HepG2 (cell line): Measurements from ENCODE around the gene DCAF4L1. TPM values are rescaled to one million over a fixed set of nuclear protein-coding genes. Genes with fewer than 3 reads are reported as not detected.

Experiments used
- DNMT1 ChIP-seq: sonication (generic); formaldehyde crosslinking; IDR thresholded peaks from 2 replicates; pipeline ENCODE4 v1.5.1; 2020; ENCODE audit warnings: mild to moderate bottlenecking, missing genetic modification reagents
- DR1 ChIP-seq: sonication (generic); formaldehyde crosslinking; IDR thresholded peaks from 2 replicates; pipeline ENCODE4 v1.8.0; 2021; ENCODE audit warnings: mild to moderate bottlenecking, missing genetic modification reagents, inconsistent platforms
- ELF3 ChIP-seq: IDR thresholded peaks from 2 replicates; pipeline ENCODE4 v1.6.1; 2016; ENCODE audit warnings: missing genetic modification reagents, missing compliant biosample characterization
- HNF1A ChIP-seq, 2 experiments: sonication (generic) in 1 of 2; formaldehyde crosslinking in 1 of 2; IDR thresholded peaks; 2 replicates each; pipeline versions ENCODE4 v1.4.0 to v1.6.1; 2016 to 2020; ENCODE audit warnings: borderline replicate concordance in 1 of 2, low read depth in 1 of 2, mild to moderate bottlenecking in 1 of 2, missing genetic modification reagents in 1 of 2
- KDM5B ChIP-seq: sonication (generic); formaldehyde crosslinking; IDR thresholded peaks from 2 replicates; pipeline ENCODE4 v1.4.0; 2020; ENCODE audit warnings: missing genetic modification reagents, mild to moderate bottlenecking, borderline replicate concordance
- MAF1 ChIP-seq: sonication (generic); formaldehyde crosslinking; IDR thresholded peaks from 2 replicates; pipeline ENCODE4 v1.5.0; 2020; ENCODE audit warnings: missing genetic modification reagents, borderline replicate concordance
- RARG ChIP-seq: sonication (generic); formaldehyde crosslinking; IDR thresholded peaks from 2 replicates; pipeline ENCODE4 v1.4.0; 2020; ENCODE audit warnings: low read depth, mild to moderate bottlenecking, missing genetic modification reagents
- ZFX ChIP-seq: sonication (generic); formaldehyde crosslinking; IDR thresholded peaks from 2 replicates; pipeline ENCODE4 v1.4.0; 2020; ENCODE audit warnings: mild to moderate bottlenecking, low read depth, missing genetic modification reagents, moderate library complexity
- ZNF142 ChIP-seq: sonication (generic); formaldehyde crosslinking; IDR thresholded peaks from 2 replicates; pipeline ENCODE4 v1.4.0; 2020; ENCODE audit warnings: missing genetic modification reagents
- ZNF501 ChIP-seq: sonication (generic); formaldehyde crosslinking; IDR thresholded peaks from 2 replicates; pipeline ENCODE4 v1.5.1; 2020; ENCODE audit warnings: mild to moderate bottlenecking, moderate library complexity, missing genetic modification reagents
- ZNF512B ChIP-seq: sonication (generic); formaldehyde crosslinking; IDR thresholded peaks from 2 replicates; pipeline ENCODE4 v1.5.1; 2020; ENCODE audit warnings: missing genetic modification reagents, mild to moderate bottlenecking, borderline replicate concordance
- ZNF841 ChIP-seq: sonication (generic); formaldehyde crosslinking; IDR thresholded peaks from 2 replicates; pipeline ENCODE4 v1.8.1; 2023; ENCODE audit warnings: missing genetic modification reagents, borderline replicate concordance
- ZSCAN20 ChIP-seq: sonication (generic); formaldehyde crosslinking; IDR thresholded peaks from 2 replicates; pipeline ENCODE4 v1.4.0; 2020; ENCODE audit warnings: missing genetic modification reagents, mild to moderate bottlenecking, borderline replicate concordance
- ZSCAN25 ChIP-seq: sonication (generic); formaldehyde crosslinking; IDR thresholded peaks from 2 replicates; pipeline ENCODE4 v1.8.0; 2022; ENCODE audit warnings: mild to moderate bottlenecking, missing genetic modification reagents
- polyA plus RNA-seq, 8 experiments: library from polyadenylated mRNA; depleted of rRNA in 3 of 8; stranded (reverse) in 7 of 8; unstranded in 1 of 8; fragments of >200 nt; fragmentation: Illumina TruSeq in 4 of 8; extraction: Trizol in 4 of 8; gene quantifications; 2 replicates each; pipeline versions ENCODE4 v1.2.1 to v1.2.3, GENCODE V29; 2011 to 2016; ENCODE audit warnings: low read depth in 4 of 8, missing spikeins in 1 of 8, mixed read lengths in 1 of 8; ENCODE audit not compliant: insufficient read depth in 1 of 8
- total RNA-seq, 5 experiments: library from RNA; depleted of rRNA; stranded (reverse); fragments of >200 nt; fragmentation: Illumina TruSeq; extraction: Trizol; gene quantifications; 2 replicates each; pipeline ENCODE4 v1.2.3, GENCODE V29; 2016; ENCODE audit warnings: low read depth in 1 of 5

DCAF4L1 gene
- total and polyA plus RNA-seq, 2 of the 13 experiments (the other 11 are each of a cell fraction or from before 2014, with no cell fraction given): 0.05 to 0.09 TPM

GRCh38 chr4:41934901-41935651 is 46.5 kb upstream of the DCAF4L1 start, which contains the start of gene TMEM33 (continued):
- TF ChIP-seq HNF1A (IDR thresholded peaks at IDR 0.05; ENCODE audit: low read depth) (no peak), HNF1A (CRISPR knock-in tag; IDR thresholded peaks at IDR 0.05; ENCODE audit: borderline replicate concordance) (peak; percentile 36; the same call in 1 of the 2 replicates), DNMT1 (0 out of 2 replicates have a peak, but pooled peaks have one; percentile 69), DR1 (peak; percentile 43; the same call in 1 of the 2 replicates), ZFX (CRISPR knock-in tag) (peak; percentile 75), ELF3 (peak; percentile 79; the same call in 1 of the 2 replicates), RARG (0 out of 2 replicates have a peak, but pooled peaks have one; percentile 46), MAF1 (0 out of 2 replicates have a peak, but pooled peaks have one; percentile 51), ZNF841 (CRISPR knock-in tag) (no peak), ZSCAN20 (CRISPR knock-in tag) (no peak; the same call in 1 of the 2 replicates), ZNF142 (CRISPR knock-in tag) (peak; percentile 46; the same call in 1 of the 2 replicates), ZNF512B (peak; percentile 28; the same call in 1 of the 2 replicates), ZSCAN25 (no peak), ZNF501 (peak; percentile 50), KDM5B (CRISPR knock-in tag) (peak; percentile 53; the same call in 1 of the 2 replicates)
